DMS53 treated with DMSO at 0.1 percent for 48 hours (cell line): ENCODE data around the gene CLPSL1.
"Not testable (repeated sequence)": the region's sequence is repeated elsewhere in the genome, so short reads cannot be mapped to it uniquely, and the experiment has no call there.

Experiments
- DNase-seq: peaks from one replicate; lab custom pipeline; 2025; ENCODE audit not compliant: unreplicated experiment; lab: John Stamatoyannopoulos, UW

Gene CLPSL1, protein sequence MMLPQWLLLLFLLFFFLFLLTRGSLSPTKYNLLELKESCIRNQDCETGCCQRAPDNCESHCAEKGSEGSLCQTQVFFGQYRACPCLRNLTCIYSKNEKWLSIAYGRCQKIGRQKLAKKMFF

DNA sequence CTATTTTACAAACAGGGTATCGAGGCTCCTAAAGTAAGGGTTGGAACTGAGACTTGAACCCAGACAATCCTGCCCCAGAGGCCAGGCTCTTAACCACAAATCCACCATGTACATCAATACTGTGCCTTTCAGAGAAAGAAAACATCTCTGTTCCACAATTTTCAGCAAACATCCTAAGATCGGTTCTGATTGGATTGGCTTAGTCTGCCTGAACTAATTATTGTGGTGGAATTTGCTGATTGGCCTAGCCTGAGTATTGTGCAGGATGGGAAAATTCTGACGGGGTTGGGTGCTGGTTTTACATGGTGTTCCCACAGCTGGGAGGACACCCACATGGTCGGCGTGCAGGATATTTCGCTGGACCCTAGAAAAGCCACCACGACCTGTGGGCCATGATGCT, at the start of gene CLPSL1:
Gene CLPSL1 (plus strand): TSS at position 301 of the 400 bp plus-strand sequence. CDS start 92 bp downstream, at position 393.
- DNase-seq = no peak

DNA sequence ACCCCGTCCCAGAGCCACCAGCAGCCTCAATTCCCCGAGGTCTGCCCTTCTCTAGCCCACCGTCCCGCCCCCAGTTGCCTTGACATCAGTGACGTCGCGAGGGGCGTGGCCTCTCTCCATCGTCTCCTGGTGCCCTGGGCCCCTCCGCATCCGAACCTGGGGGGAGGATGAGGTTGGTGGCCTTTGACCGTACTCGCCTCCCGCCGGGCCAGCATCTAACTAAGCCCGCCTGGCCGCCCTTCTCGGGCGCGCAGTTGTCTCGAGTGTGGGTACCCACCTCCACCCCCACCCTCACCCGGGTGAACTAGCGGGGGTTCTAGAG, 49.4 kb upstream of the CLPSL1 start:
- peak; percentile 58 for DNase-seq

DNA sequence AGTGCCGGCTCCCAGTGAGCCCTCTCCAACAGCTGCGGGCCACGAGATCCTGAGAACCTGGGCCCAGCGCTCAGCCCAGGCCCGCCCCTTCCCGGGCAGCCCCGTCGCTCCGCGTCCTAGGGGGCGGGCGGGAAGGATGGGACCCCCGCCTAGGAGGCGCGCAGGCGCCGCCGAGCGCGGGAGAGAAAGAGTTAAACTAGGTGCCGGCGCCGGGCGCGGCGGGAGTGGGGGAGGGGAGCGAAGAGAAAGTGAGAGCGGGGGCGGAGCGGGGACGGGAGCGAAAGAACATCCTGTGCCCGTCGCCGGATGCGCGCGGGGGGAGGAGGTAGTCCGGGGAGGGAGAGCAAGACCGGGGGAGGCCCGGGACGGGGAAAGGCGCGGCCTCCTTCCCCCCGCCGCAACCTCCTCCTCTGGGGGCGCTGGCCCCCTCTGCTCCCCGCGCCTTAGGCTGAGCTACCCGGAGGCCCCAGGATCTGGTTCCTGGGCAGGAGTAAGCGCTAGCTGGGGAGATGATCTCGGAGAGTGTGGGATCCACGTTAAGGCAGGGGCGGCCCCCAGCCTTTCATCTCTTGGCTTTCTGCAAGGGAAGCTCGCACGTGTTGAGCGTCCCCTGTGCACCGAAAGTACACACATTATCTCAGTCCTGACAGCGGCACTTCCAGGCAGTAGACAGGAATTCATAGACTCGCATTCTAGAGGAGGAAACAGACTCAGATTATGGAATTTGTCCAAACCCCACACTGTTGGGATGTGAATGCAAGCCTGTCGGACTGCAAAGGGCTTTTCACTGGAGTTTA, 48.9 kb upstream of the CLPSL1 start:
- DNase-seq = peak; percentile 71

DNA sequence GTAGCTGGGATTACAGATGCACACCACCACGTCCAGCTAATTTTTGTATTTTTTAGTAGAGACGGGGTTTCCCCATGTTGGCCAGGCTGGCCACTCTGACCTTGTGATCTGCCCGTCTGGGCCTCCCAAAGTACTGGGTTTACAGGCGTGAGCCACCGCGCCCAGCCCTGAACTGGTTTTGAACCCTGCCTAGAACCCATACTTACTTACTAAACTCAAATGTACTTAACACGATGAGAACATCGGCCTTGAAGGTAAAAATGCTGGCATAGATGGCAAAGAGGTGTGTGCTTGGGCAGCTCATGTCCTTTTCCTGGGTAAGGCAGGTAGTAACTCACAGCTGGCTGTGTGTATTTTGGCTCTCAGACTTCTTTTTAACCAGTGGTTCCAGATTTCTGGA, 47.2 kb upstream of the CLPSL1 start:
- no peak for DNase-seq

DNA sequence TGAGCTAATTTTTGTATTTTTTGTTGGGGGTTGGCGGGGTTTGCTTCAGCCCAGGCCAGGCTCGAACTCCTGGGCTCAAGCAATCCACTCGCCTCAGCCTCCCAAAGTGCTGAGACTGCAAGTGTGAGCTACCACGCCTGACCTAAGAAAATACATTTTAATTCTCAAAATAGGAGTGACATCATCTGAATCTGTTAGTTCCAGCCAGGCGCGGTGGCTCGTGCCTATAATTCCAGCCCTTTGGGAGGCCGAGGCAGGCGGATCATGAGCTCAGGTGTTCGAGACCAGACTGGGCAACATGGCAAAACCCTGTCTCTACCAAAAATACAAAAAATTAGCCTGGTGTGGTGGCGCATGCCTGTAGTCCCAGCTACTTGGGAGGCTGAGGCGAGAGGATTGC, 46.5 kb upstream of the CLPSL1 start:
- DNase-seq = not testable (repeated sequence)

DNA sequence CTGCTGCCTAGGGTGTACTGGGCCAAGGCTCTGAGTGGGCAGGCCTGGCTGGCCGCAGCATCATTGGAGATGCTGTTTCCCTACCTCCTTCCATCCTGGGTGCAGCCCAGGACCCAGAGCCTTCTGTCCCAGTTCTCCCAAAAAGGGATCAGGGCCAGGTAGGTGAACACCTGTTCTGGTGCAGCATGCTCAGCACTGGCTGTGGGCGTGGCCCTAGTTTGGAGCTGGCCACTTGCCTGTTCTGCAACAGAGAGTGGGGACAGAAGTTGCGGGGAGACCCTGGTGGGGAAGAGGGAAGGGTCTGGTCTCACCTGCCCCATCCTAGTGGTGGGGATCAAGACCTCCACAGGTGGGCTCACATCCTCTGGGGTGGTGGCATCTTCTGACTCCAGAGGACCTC, 45.4 kb upstream of the CLPSL1 start:
- no peak for DNase-seq

DNA sequence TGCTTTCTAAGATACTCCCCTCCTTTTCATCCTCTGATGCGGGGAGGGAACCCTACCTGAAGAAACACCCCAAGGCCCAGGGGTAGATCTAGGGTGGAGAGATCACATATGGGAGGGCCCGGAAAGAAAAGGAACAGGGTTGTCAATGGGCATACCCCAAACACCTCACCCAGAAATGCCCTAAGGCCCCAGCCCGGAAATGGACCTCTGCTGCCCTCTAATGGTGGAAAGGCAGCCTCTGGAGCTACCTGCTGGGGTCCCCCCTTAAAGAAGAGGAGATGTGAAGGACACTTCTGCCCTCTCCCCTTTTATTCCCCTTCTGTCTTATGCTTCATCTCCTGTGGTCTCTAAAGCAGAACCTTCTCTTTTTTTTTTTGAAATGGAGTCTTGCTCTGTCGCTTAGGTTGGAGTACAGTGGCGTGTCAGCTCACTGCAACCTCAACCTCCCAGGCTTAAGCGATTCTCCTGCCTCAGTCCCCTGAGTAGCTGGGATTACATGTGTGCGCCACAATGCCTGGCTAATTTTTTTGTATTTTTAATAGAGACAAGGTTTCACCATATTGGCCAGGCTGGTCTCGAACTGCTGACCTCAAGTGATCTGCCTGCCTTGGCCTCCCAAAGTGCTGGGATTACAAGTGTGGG, 44.4 kb upstream of the CLPSL1 start:
- DNase-seq = peak; percentile 10

DNA sequence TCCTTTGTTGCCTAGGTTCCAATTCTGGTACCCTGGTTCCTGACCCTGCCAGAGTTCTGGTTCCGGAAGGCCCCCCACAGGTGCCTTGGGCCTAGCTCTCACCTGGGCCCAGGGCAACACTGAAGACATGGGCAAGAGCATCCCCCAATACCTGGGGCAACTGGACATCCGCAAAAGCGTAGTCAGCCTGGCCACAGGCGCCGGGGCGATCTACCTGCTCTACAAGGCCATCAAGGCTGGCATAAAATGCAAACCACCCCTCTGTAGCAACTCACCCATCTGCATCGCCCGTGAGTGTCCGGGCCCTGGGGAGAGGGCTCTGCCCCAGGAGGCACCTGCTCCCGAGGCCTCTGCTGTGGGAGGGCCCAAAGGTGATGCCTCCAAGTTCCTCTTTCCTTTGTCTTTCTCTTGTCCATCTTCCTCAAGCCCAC, 43.8 kb upstream of the CLPSL1 start, which contains the start of gene ARMC12:
Gene ARMC12 (plus strand): TSS at position 51 of the 431 bp plus-strand sequence. CDS start 77 bp downstream, at position 128.
- no peak for DNase-seq

DNA sequence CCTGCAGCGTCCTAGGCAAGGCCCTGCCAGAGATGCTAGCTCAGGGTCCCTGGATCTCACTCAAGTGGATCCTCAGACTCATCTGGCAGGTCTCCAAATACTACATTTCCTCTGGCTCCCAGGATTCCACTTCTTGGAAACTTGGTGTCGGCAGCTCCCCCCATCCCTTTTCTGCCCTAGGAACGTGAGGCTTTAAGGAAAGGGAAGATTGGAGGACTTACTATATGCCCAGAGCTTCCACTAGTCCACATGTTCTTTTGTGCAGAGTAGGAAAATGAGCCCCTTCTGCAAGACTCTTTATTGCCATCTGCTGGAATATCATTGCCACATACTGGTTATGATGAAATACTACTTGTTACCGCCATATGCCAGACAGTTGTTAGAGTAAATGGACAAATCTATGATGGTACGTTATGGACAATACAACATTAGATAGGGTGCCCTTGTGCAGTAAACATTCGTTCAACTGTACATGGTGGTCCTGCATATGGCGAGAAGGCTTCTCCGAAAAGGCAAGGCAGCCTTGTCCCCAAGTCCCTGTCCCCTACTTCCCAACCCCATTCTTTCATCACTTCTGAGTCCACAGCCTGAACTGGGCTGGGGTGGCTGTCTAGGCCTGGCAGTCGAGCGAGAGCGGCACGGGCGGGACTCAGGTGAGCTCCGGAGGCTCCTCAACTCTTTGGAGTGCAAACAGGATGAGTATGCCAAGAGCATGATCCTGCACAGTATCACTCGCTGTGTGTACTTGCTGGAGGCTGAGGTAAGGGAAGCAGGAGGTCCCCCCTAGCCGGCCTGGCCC, 43.2 kb upstream of the CLPSL1 start:
- peak; percentile 81 for DNase-seq

DNA sequence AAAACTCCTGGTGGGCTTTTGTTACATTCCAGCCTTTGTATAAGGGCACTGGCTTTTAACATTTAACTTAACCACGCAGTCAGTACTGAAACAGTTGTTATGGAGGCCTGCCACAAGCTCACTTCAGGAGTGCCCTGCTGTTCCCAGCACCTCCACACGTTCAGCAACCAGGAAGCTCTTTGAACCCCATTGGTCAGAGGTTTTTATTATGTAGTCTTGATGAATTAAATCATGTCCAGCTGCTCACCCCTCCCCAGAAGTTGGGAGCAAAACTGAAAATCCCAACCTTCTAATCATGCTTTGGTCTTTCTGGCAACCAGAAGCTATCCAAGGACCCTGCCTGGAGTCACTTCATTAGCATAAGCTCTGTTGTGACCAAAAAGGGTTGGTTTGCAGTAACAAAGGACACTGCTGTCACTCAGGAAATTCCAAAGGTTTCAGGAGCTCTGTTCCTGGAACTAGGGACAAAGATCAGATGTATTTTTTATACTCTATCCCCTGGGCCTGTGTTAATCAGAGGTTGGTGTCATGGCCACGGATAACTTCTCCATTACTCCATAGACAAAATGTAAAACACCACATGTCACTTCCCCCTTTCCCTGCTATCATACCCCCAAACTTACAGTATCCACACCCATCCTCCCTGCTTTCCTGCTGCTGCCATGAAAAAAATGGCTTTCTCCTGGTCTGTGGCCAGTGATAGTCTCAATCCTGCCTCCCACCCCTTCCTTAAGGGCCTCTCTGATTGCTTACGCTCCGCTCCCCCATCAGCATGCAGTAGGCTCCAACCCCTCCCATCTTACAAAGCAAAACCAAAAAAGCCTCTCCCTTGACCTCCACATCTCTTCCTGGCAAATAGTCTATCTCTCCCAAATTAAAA, 40.9 kb upstream of the CLPSL1 start:
- no peak for DNase-seq

DNA sequence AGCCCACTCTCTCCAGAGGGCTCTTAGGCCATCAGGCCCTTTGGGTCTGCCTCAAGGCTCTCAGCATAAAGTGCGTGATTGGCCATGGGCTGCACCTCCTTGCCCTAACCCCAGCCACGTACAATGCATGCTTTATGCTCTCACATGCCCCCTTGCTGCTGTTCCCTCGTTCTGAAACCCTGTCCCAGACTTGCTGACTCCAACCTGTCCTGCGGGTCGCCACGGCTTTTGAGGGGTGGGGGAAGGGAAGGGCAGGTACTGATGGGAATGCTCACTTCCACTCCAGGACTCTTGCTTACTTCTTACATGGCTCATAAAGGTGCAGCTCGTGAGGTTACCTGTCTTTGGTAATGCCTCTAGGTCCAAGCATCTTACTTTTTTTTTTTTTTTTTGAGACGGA, 38.0 kb upstream of the CLPSL1 start:
- DNase-seq = no peak

DNA sequence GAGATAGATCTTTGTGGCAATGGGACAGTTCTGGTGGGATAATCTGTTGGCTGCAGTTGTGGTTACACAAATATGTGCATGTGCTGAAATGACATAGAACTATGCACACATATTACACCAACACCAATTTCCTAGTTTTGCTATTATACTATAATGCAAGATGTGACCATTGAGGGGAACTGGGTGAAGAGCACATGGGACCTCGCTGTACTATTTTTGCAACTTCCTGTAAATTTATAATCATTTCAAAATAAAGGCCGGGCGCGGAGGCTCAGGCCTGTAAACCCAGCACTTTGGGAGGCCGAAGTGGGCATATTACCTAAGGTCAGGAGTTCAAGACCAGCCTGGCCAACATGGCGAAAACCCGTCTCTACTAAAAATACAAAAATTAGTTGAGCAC, 35.3 kb upstream of the CLPSL1 start:
- DNase-seq = no peak

DNA sequence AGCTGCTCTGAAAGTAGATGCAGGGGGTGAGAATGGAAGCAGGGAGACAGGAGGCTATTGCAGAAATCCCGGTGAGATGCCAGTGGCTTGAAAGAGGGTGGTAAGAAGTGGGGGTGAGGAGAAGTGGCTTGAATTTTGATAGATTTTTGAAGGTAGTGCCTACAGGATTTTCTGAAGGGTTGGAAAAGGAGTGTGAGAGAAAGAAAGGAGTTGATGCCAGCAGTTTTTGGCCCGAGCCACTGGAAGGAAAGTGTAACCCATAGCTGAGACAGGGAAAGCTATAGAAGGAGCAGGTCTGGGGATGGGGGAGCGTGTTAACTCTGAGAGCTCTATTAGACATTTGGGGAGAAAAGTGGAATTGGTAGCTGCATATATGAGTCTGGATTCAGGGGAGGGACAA, 34.3 kb upstream of the CLPSL1 start:
- no peak for DNase-seq

DNA sequence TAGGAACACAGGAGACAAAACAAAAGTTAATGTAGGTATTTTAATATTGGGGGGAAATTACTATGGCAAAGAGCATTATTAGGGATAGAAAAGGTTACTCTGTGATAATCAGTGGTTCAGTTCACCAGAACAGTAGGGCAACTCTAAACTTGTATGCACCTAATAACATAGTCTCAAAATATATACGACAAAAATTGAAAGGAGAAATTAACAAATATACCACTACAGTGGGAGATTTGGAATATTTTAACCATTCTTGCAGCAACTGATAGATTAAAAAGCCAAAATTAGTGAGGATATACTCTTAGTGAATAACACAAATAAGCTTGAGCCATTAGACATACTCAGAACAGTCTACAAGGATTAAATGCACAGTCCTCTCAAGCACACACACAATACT, 32.9 kb upstream of the CLPSL1 start:
- DNase-seq = no peak

DNA sequence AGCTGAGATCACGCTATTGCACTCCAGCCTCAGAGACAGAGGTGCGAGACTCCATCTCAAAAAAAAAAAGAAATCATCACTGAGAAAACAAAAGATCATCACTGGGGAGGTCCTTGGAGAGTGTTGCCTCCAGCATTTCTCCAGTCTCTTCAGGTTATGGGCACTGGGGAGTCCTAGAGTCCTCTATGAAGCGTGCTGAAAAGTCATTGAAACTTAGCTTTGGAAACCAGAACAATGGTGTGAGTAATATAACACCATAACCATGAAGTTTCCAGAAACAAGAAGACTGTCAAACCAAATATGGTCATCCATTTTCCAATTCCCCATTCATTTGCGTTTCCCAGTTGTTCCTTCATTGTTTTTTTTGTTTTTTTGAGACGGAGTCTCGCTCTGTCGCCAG, 30.3 kb upstream of the CLPSL1 start:
- DNase-seq = no peak

DNA sequence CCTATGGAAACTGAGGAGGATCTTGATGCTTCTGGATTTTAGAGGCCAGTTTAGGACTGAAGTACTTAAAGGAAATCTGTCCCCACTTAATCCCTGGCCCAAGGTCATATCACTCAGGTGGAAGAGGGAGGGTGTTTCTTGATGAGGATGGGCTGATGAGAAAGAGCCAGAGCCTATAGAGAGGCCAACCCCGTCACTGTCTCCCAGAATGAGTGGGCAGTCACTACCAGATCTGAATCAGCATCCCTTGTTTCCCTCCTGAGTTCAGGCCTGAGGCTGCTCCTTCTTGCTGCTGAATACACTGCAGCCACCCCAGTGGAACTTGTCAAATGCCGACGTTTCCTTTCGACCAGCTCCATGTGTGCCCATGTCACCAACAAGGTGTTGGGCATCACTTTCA, 29.2 kb upstream of the CLPSL1 start:
- DNase-seq = no peak

DNA sequence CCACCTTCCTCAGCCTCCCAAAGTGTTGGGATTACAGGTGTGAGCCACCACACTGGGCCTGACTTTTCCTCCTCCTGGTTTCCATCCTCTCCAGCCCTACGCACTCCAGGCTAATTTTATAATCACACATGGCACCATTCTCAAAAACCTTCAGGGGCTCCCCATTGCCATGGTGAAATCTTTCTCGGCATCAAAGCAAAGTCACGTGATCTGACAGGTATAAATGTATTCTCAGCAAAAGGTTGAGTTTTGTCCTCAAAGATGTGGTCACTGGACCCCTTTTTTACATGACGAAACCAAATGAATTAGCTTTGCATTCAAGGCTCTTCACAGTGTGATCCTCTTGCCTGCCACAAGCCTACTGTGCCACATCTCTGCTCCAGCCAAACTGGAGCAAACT, 28.5 kb upstream of the CLPSL1 start:
- DNase-seq = no peak

DNA sequence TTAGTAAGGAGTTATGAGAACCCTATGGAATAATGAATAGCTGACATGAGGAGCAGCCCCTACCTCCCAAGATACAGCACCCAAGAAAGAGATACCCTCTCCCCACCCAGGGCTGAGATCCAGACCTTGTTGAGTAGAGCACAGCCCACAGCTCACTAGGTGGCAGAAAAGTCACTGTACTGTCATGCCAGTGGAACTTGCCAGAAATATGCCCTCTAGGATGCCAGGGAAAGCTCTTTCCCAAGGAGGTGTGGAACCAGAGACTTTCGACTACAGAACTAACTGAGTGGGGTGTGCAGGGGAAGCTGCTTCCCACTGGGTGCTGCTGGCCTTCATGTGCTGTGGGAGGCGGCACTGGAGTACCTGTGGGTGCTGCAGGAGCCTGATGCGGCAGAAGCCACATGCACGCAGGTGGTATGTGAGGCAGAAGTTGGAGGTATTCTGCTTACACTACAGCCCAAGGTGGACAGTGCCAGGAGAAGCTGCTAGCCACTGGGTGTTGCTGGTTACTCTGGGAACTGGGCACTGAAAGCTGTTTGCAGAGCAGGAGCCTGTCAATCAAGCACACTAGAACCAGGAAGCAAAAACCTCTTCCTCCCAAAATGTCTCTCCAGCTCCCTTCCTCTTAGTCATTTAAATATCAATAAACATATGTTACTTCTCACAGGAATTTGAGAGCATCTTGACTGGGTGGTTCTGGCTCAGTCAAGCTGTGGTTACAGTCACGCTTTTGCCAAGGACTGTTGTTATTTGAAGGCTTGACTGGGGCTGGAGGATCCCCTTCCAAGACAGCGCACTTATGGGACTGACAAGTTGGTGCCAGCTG, 26.2 kb upstream of the CLPSL1 start:
- peak; percentile 66 for DNase-seq

DNA sequence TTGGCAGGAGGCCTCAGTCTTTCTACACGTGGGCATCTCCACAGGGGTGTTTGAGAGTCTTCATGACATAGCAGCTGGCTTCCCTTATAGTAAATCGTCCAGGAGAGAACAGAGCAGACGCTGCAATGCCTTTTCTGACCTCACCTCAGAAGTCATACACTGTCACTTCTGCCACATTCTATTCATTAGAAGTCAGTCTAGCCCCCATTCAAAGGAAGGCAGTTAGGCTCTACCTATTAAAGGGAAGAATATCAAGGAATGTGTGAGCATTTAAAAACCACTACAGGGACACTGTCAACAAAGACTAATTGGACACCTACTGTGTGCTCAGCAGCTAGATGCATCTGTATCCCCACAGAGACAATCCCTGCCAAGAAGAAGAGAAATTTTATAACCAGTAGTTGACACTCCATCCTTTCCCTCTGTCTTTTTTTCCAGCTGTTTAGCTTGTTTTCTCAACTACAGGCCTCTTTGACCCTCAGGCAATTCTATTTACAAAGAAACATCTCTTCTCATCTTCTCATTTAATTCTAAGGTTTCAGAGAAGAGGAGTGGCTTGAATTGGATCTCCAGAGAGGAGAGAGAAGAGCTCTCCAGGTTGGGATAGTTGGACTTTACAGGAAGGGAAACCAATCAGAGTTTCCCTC, 25.4 kb upstream of the CLPSL1 start:
- DNase-seq = no peak
